ENCODE results near the gene PLA2G2C. TPM values are rescaled to one million over a fixed set of nuclear protein-coding genes. Genes with fewer than 3 reads are reported as not detected.

The PLA2G2C gene
- polyA plus RNA-seq, 1 donor = 0.05 TPM

DNA sequence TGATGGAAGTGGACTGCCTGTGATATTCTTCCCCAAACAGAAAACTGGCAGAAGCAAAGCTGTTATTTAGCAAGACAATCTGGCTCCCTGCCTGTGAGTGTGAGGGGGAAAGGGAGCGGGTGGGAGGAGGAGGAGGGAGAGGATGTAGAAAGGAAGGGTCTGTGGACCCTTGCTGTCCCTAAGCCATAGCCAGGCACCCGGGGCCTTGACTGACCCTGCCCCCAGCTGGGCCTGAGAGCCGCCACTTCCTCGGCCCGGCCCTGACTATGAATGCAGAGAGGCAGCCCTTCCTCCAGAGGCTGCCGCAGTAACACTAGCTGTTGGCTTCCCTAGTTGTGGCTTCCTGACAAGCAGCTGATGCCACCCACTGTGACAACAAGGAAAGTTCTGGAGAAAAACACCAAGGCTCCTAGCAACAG lies 33.3 kb downstream of the PLA2G2C start:
- no peak for DNase-seq (ENCODE audit: low read depth)

DNA sequence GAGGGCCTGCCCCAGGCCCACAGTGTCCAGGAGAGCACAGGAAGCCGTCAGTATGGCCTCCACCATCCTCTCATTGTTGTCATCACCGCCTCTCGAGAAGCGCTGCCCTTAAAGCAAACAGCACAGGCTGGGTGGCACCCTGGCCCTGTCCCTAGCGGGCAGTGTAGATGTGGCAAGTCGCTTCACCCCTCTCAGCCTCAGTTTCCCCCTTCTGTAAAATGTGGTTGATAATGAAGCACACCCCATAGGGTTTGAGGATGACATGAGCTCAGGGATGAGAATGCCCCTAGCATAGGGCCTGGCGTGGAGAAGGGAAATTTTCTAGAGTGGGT lies 33.8 kb downstream of the PLA2G2C start:
- no peak for DNase-seq (ENCODE audit: low read depth)

DNA sequence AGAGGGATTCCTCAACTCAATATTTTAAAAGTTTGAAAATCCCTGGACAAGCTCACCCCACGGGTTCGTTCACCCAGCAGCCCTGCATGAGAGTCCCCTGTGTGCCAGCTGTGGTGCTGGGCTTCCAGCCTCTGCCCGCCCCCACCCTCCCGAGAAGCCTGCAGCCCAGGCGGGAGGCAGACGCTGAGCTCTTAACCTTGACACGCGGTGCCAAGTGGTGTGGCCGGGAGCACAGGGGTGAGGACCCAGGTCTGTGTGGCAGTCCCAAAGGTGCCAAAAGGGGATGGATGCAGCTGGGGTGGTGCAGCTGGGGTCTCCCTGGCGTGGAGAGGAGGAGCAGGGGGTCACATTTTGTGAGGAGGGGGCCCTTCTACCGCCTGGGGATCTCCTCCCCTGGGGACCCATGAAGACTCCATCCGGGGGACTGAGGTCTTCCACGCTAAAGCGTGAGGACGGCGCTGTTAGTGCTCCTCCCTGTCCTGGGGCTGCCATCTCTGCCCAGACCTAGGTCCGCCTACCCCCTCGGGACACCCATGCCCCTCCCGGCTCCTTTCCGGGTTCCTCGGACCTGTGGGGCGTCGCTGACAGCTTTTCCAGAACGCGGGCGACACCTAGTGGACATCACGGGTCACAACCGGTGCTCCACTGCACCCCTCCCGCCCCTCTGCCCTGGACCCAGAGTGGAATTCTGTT lies 34.3 kb downstream of the PLA2G2C start:
- peak; percentile 16 for DNase-seq (ENCODE audit: low read depth)

DNA sequence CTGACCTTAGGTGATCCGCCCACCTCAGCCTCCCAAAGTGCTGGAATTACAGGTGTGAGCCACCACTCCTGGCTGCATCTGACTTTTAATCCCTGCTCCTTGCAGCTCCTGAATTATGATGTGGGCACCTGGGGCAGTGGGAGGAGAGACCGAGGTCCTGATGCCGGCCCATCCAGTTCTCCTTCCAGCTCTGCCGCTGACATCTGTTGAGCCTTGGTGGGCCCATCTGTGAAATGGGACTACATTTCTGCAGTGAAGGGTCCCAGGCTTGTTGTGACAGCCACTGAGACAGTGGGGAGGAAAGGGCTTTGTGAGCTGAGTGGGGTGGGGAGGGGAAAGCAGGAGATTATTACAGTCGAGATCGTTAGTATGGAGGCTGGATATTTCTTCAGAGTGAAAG lies 35.3 kb downstream of the PLA2G2C start:
- no peak for DNase-seq (ENCODE audit: low read depth)

DNA sequence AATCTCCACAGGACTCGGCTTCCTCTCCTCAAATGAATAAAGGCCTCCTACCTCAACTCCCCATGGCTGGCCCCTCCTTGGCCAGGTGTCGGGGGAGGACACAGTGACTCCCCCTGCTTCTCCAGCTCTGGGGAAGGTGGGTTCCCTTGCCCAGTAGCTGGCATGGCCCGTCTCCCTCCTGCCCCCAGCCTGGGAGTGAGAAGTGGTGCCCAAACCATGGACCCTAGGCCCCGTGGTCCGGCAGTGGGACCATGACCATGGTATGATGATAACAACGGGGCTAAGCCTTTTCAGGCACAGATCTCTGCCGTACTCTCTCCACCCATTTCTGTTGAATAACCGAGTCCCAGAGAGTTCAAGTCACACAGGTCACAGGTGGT lies 36.0 kb downstream of the PLA2G2C start:
- DNase-seq (ENCODE audit: low read depth) = no peak

DNA sequence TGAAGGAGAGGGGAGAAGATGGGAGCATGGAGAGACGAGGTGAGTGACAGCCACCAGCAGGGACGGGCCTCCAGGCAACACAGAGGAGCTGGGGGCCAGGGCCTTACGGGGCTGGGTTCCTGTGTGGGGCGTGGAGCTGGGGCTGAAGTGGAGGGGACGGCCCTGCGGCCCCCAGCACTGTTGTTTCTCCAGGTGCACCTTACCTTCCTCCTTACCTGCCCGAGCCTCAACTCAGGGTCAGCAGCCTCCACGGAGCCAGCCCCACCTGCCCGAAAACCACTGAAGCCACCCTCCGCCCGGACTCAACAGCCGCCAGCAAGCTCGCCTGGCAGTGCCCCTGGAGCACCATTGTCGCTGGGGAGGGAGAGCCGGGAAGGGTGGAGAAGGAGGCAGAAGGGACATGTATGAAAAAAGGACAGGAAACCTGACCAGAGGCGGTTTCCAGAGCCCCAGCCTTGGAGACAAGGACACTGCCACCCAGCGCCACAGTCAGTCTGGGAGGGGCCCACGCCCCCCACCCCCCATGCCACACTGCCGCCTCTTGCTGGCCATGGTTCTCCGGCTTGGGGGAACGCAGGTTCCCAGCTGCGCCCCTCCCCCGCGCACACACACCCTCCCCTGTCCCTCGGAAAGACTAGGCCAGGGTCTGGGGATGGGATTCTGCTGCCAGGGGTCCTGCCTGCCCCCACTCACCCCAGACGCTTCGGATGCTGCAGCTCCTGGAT lies 36.6 kb downstream of the PLA2G2C start:
- DNase-seq (ENCODE audit: low read depth) = no peak

DNA sequence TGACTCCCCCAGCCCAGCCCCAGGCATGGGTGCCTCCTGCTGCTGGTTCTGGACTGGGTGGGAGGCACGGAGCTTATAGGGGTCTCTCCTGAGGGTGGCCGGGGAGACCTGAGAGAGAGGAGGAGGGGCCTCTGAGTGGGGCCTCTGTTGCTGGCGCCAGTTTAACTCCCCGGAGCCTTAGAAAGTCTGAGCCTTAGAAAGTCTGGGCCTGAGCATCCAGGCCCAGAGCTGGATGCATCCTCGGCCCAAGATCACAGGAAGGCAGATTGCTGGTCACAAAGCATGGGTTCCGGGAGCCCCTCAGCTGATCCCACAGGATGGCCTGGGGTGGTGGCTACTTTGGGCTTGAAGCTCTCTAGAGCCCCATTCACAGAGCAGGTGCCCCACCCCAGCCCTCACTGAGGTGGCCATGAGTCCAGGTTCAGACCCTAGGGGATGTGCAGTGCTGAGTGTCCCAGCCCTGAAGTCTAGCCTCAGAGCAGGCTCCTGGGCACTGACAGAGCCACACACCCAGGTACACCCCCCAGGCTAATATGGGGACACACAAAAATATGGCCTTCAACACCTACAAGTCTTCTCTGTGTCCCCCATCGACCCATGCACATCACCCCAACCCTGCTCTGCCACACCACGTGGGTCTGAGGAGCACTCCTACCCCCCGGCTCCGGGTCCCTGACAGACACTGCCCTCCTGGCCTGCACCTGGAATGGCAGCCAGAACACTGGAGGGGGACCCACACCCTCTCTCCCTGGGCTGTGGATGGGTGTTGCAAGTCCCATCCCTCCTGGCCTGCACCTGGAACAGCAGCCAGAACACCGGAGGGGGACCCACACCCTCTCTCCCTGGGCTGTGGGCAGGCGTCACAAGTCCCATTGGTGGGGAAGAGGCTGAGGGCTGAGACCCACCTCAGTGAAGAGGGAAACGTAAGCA lies 37.5 kb downstream of the PLA2G2C start:
- DNase-seq (ENCODE audit: low read depth) = no peak

DNA sequence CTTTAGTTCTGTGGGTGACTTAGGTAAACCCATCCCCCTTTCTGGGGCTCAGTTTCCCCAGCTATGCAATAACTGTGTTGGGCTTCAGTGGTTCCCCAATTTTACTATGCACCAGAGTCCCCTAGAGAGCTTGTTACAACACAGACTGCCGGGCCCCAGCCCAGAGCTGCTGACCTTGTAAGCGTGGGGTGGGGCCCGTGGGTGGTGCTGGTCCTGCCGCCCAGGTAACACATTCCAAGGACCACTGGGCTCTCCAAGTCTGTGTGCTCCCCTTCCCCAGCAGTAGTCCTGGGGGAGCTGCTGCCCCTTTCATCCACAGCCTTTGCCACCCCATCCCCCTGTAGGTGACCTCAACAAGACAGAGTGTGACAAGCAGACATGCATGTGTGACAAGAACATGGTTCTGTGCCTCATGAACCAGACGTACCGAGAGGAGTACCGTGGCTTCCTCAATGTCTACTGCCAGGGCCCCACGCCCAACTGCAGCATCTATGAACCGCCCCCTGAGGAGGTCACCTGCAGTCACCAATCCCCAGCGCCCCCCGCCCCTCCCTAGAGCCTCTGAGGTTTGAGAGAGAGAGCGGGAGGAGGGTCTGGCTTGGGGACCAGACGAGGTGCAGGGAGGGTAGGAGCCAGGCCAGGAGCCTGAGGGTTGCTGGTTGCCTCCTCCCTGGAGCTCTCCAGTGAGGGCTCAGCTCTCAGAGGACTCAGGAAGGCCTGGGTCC lies 38.3 kb downstream of the PLA2G2C start:
- no peak for DNase-seq (ENCODE audit: low read depth)

DNA sequence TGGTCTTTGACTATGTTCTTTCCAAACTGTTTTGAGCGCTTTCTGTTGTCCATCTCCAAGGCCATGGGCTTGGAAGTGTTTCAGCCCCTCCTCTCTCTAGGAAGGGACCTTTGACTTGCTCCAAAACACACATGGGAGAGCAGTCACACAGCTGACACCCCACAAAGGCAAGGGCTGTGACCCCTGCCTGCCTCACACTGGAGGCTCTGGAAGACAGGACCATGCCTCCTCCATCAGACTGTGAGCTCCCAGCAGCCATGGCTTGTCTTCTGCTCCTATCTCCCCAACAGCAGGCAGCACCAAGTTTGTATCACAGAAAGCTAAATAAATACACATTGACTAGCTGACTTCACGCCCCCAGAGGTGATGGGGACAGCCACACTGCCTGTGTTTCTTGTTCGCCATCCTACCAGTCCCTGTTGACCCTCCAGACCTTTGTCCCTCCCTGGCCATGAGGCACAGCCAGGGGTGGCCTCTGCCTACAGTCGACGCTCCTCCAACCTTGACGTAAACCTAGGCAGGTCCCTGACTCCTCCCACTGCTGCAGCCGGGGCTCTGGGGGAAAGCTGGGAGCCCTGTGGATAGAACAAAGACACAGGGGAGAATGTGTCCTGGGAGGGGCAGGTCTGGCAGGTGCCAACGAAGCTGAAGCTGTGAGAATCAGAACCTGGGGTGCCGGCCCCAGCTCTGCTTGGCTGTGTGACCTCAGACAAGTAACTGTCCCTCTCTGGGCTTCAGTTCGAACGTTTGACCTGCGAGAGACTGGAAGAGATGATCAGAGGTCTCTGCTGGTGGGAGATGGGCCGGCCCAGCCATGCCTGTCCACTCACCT lies 42.4 kb downstream of the PLA2G2C start:
- no peak for DNase-seq (ENCODE audit: low read depth)

DNA sequence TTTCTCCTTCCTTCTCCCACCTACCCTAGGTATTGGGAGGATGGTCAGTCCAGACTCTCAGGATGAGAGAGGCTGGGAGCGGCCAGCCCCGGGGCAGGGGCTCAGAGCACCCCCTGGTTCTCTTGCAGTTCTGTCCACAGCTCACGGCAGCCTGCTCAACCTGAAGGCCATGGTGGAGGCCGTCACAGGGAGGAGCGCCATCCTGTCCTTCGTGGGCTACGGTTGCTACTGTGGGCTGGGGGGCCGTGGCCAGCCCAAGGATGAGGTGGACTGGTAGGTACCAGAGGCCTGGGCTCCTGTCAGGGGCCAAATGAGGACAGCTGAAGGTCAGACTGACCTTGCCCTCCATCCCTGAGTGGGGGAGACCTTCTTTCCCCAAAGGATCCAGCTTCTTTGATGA lies 43.0 kb downstream of the PLA2G2C start:
- DNase-seq (ENCODE audit: low read depth) = no peak

DNA sequence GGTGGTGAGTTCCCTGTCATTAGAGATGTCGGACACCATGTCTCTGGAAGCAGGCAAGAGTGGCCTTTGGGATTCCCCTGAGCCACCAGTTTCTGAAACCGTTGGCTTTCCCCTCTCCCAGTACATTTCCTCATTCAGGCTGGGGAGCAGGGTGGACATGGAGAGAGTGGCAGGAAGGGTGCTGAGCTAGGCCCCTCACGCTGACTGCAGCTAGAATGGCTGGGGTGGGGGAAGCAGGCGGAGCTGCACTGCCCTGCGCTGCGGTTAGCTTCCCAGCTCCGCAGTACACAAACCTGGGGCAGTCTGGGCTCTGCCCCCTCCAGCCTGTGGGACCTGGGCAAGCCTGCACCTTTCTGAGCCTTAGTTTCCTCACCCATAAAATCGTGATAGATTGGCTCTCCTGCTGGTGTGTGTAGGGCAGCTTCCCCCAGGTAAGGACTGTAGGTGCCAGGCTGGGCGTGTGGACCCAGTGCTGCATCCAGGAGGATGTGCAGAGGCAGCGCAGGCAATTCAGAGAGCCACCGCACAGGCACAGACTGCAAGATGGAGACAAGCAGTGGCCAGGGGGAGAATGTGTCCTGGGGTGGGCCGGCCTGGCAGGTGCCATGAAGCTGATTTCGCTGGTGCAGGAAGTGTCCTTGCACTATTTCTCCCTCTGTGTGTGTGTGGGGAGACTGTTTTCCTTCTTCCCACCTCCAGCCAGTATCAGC lies 44.2 kb downstream of the PLA2G2C start:
- DNase-seq (ENCODE audit: low read depth) = no peak

DNA sequence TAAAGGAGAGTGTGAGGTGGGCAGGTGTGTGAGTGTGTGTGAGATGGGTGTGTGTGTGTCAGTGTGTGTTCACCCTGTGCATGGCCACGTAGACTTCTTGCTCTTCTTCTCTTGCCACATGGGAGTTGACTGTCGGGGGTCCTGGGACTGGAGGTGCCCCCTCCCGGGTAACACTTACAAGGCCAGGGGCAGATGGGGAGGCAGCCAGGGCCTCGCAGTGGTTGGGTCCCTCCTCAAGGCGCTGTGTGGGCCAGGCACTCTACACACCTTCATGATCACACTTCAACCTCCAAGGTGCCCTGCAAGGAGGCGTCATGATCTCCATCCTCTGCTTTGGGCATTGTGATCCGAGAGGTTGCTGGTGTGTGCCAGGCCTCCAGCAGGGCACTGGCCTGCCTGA lies 44.9 kb downstream of the PLA2G2C start:
- DNase-seq (ENCODE audit: low read depth) = no peak

DNA sequence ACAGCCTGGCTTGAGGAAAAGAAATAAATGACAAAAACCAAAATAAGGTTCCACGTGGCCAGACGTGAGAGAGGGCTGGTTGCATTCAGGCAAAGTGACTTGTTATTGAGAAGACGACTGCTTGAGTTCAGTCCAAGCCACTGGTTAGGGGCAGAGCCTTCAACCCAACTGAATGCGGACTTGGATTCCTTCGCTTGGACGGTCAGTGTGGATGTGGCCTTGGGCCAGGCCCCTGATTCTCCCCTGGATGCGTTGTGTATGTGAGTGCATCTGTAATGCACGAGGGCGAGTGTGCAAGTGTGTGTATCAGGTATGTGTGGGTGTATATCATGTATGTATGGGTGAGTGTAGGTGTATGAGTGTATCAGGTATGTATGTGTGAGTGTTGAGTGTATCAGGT lies 45.3 kb downstream of the PLA2G2C start:
- DNase-seq (ENCODE audit: low read depth) = no peak

DNA sequence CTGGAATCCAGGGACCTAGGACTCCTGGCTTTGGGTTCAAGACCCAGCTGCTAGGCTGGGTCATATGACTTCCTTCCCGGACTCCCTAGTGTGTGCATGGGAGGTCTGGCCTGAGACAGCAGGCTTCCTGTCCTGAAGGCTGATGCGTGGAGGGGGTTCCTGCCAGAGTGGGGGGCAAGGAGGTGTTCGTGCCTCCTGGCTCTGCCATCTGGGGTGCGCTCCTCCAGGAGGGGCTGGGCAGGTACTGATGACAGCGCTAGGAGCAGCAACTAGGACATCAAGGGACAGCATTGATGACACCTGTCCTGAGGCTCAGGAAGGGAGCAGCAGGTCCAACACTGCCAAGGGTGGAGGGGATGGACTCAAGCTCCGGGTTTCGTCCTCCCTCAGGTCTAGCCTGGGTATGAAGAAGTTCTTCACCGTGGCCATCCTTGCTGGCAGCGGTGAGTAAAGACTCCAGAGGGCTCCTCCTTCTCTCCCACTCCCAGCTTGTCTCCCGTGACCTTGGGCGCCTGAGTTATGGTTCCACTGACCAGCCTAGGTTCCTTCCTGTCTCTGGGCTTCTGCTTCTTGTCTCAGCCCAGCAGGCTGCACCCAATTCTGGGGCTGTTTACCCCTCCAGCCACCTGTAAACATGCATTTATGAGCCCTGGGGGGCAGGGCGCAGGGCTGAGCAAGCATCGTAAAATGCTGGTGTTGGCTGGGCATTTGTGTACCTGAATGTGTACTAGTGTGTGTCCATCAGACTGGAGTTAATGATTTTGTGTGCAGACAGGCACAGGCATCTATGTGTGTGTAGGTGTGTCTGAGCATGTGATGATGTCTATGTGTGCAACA lies 46.3 kb downstream of the PLA2G2C start:
- DNase-seq (ENCODE audit: low read depth) = no peak

DNA sequence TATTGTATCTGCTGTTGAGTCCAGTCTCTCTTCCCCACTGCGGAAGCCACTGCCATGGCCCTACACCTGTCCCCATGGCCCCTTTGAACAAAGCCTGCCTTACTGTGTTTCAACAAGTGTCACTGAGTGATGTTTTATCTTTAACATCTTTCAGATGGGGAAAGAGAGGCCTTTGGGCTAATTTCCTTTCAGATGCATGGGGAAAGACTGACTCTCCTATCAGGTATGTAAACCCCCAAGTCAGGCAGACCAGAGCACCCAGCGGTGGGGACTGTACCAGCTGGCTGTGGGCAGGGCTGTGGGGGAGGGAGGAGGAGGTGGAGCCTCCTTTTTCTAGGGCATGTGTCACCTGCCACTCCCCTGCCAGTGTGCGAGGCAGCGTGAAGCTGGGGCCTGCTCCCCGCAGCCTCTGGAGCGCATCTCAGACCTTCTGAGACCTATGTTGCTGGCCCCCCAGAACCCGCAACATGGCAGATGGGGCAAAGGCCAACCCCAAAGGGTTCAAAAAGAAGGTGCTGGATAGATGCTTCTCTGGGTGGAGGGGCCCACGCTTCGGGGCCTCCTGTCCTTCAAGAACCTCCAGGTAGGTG lies 47.3 kb downstream of the PLA2G2C start, which contains the start of gene PLA2G2F:
Gene PLA2G2F, plus strand, starts transcription at position 363 of the 590 bp plus-strand sequence. Its CDS starts 105 bp downstream, at position 468.
- no peak for DNase-seq (ENCODE audit: low read depth)

DNA sequence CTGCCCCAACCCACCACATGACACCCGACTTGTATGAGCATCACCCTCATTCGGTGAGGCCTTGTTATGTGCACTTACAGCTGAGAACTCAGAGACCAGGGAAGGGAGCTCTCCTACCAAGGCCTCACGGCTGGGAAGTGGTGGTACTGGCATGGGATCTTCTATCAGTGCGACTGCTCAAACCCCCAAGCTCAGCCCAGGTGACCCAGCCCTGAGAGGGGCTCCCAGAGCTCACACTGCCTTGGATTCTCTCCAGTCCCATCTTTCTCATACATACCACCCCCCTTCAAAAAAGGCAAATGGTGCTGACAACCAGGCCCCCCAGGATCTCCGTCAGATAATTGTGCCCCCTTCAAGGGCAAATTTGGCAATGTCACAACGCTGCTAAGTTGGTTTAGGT lies 48.0 kb downstream of the PLA2G2C start:
- DNase-seq (ENCODE audit: low read depth) = no peak

DNA sequence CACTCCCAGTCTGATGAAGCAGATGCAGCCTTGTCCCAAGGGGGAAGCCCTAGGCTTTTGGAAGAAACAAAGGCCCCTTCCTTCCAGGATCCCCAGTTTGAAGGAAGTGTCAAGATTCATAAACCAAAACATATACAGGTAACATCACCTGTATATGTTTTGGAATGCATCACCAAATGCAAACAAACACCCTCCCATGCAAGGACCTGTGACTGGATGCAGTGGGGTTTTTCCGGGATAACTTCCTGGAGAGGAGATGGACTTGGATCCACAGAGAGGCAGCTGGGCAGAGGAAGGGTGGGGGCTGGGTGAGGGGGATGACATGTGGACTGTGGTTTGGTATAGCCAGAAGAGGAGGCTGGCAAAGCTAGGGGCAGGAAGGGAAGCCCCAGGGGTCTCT lies 48.7 kb downstream of the PLA2G2C start:
- DNase-seq (ENCODE audit: low read depth) = no peak

DNA sequence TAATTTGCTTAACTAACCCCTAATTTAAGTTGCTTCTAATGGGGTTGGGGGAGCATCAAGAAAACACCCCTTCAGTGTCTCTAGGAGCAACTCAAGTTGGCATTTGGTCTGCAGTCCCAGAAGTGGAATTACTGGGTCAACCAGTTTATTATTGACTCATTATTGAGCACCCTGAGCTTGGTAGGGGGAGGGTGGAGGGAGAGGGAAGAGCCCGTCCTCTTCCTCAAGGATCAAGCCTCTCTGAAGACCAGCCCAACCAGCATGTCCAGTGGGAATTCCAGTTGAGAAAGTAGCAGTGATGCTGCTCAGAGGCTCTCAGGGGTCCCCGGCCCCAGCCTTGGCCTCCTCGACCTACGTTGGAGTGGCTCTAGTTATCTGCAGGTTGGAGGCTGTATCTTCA lies 49.3 kb downstream of the PLA2G2C start:
- DNase-seq (ENCODE audit: low read depth) = no peak

DNA sequence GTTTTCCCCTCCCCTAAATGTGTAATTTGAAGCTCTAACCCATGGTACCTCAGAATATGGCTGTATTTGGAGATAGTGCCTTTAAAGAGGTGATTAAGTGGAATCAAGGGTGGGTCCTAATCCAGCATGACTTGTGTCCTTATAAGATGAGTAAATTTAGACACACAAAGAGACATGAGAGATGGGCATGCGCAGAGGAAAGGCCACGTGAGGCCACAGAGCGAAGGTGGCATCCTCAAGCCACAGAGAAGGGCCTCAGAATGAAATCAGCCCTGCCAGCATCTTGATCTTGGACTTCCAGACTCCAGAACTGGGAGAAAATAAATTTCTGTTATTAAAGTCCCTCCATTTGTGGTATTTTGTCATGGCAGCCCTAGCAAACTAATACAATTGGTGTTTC lies 50.1 kb downstream of the PLA2G2C start:
- DNase-seq (ENCODE audit: low read depth) = no peak
